Measurements from ENCODE around the gene GMPPA. TPM values are rescaled to one million over a fixed set of nuclear protein-coding genes. Genes with fewer than 3 reads are reported as not detected.

GMPPA gene
- total RNA-seq, 1 experiment from 2014 or later, result 22.1 TPM

DNA sequence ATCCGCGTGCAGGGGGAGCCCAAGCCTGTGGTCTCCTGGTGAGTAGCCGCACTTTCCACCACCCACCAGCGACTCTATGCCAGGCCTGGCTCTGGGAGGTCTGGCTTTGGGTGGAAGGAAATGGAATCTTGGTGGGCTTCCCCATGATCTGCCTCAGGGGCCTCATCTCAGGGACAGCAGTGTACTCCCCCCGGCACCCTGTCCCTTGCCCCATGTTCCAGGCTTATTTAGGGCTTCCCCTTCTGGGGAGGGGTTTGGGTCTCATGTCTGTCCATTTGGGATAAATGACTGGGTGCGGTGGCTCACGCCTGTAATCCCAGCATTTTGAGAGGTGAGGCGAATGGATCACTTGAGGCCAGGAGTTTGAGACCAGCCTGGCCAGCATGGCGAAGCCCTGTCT lies 36.3 kb upstream of the GMPPA start:
- Histone ChIP-seq H3K36me3 (peaks cover 6% of the 10 kb centered on the region; the same call in 1 of the 2 replicates), H3K9me3 (replicated peaks) (no peaks in the 10 kb centered on the region), H3K27ac (no peak overlapping the region), H3K4me1 (peaks cover 15% of the 10 kb centered on the region), H3K4me3 (no peak overlapping the region), H3K27me3 (no peaks in the 10 kb centered on the region)
- no peak for DNase-seq

DNA sequence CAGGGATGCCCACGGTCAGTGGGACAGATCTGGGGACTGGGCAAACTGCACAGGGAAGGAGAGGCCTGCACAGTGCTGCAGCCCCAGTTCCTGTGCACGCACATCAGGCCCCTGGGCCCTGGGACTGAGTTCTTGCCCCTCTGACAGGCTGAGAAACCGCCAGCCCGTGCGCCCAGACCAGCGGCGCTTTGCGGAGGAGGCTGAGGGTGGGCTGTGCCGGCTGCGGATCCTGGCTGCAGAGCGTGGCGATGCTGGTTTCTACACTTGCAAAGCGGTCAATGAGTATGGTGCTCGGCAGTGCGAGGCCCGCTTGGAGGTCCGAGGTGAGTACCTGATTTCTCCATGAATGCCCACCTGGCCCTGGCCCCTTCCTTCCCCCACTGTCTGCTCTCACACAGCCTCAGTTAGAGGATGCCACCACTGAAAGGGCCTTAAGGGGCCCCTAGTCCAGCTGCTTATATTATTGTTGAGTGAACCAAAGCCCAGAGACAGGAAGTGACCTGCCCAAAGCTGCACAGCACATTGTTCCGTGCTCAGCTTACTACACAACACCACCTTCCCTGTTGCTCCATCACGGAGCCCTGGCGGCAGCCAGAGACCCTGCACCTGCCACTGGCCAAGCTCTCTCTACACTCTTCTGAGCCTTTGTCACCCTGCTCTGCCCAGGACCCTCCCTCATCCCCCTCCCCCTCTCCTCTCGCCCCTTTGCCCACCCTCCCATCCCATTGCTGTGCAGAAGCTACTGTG lies 34.2 kb upstream of the GMPPA start:
- DNase-seq, result no peak
- no peaks in the 10 kb centered on the region for H3K27me3 ChIP-seq
- peaks cover 15% of the 10 kb centered on the region for H3K4me1 ChIP-seq

DNA sequence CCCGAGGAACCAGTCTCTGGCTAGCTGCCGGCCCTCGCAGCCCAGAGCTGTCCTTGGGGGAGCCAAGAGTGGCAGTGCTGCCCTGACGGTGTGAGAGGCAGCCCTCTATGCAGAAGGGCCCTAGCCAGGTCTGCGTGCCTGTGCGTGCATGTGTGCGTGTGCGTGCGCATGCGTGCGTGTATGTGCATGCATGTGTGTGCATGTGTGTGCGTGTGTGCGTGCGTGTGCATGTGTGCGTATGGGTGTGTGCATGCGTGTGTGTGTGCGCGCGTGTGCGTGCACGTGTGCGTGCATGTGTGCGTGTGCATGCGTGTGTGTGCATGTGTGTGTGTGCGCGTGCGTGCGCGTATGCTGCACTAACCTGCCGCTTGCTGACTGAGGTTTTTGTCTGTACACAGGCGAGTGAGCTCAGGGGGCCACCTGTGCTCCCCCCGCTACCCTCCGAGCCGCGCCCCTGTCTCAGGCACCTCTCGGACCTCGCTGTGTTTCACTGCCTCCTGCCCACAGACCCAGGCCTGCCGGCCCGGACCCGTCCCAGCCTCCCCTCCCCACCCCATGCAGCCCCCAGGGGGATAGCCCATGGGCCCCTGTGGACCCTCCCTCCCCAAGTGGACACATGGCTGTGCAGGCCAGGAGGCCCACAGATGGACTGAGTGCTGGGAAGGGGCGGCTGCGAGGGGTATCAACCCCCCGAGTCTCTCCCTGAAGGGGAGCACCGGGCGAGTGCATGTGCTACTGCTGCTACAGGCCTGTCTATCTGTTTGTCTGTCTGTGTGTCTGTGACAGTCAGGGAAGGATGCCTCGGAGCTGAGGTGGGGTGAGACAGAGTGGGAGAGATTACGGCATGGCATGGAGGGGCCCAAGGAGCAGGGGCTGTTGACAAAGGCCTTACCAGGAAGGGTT lies 32.8 kb upstream of the GMPPA start:
- Histone ChIP-seq H3K9me3 (replicated peaks) (no peaks in the 10 kb centered on the region), H3K36me3 (peaks cover 6% of the 10 kb centered on the region; the same call in 1 of the 2 replicates), H3K27me3 (no peaks in the 10 kb centered on the region), H3K4me1 (peaks cover 6% of the 10 kb centered on the region), H3K27ac (no peak overlapping the region), H3K4me3 (no peak overlapping the region)
- no peak for DNase-seq

More for the DNA sequence above, 34.2 kb upstream of the GMPPA start:
- Histone ChIP-seq H3K4me3 (no peak overlapping the region), H3K9me3 (replicated peaks) (no peaks in the 10 kb centered on the region), H3K36me3 (peaks cover 6% of the 10 kb centered on the region; the same call in 1 of the 2 replicates), H3K27ac (no peak overlapping the region)

DNA sequence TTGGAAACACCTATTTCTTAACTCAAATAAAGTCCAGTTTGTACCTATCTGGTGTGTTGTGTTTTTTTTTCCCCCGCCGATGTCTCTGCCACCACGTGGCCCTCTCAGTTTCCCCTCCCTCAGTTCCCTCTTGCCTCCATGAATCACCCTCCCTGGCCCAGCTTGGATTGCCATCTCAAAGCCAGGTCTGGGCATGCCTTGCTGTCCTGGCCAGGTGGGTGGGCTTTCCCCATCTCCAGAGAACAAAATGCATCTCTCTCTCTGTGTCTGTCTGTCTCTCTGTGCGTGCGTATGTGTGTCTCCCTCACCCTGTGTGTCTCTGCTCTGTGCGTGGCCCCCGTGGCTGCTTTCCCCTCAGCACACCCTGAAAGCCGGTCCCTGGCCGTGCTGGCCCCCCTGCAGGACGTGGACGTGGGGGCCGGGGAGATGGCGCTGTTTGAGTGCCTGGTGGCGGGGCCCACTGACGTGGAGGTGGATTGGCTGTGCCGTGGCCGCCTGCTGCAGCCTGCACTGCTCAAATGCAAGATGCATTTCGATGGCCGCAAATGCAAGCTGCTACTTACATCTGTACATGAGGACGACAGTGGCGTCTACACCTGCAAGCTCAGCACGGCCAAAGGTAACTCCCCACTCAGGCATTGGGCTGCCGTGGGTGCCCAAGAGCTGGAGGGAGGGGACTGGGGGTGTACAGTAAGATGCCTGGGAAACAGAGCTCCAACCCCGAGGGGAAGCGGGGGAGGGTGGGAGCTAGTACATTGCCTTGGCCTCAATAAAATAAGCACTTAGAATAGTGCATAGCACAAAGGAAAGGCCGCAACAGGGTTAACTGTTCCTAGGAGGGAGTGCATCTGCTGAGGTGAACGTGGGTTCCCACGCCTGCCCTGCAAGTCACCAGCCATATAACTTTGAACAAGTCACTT lies 31.6 kb upstream of the GMPPA start:
- H3K4me3 ChIP-seq, result no peak overlapping the region
- no peaks in the 10 kb centered on the region for H3K9me3 ChIP-seq (replicated peaks)
- no peak overlapping the region for H3K27ac ChIP-seq
- DNase-seq, result no peak
- H3K4me1 ChIP-seq, result no peaks in the 10 kb centered on the region
- no peaks in the 10 kb centered on the region for H3K27me3 ChIP-seq
- H3K36me3 ChIP-seq, result peaks cover 3% of the 10 kb centered on the region; the same call in 1 of the 2 replicates

DNA sequence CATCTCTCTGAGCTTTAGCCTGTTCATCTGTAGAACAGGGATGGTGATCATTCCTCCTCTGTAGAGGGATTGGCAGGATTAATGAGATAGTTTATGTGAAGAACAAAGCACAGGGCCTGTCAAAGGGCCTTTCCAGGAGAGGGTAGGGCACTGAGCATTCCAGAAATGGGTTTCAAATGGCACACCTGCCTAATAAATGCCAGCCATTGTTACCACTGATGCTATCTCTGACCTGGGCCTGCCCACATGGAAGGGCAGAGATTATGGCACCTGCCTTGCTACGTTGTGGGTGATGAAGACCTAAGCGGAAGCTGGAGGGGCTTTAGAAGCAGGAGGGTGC lies 31.0 kb upstream of the GMPPA start:
- no peak for DNase-seq

DNA sequence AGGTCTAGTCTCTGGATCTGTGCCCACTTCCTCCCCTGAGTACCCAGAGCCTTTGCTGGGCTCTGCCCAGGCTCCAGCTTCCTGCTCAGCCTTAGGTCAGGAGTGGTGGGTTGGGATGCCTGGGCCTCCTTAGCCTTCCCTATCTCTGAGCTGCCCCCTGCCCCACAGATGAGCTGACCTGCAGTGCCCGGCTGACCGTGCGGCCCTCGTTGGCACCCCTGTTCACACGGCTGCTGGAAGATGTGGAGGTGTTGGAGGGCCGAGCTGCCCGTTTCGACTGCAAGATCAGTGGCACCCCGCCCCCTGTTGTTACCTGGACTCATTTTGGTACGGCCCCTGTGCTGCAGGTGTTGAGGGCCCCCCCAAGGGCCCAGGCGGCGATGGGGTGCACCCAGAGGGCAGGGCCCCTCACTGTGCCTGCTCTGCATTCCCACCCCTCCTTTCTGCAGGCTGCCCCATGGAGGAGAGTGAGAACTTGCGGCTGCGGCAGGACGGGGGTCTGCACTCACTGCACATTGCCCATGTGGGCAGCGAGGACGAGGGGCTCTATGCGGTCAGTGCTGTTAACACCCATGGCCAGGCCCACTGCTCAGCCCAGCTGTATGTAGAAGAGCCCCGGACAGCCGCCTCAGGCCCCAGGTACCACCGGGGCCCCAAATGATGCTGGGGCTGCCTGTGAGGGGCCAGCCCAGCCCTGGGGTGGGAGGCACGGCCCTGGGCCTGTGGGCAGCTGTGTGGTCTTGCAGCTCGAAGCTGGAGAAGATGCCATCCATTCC lies 30.1 kb upstream of the GMPPA start:
- no peaks in the 10 kb centered on the region for H3K27me3 ChIP-seq
- H3K27ac ChIP-seq, result no peak overlapping the region
- no peak overlapping the region for H3K4me3 ChIP-seq
- H3K4me1 ChIP-seq, result no peaks in the 10 kb centered on the region
- H3K9me3 ChIP-seq (replicated peaks), result no peaks in the 10 kb centered on the region
- DNase-seq, result no peak
- H3K36me3 ChIP-seq, result no peaks in the 10 kb centered on the region

More for the DNA sequence above, 31.0 kb upstream of the GMPPA start:
- H3K27me3 ChIP-seq, result no peaks in the 10 kb centered on the region
- H3K9me3 ChIP-seq (replicated peaks), result no peaks in the 10 kb centered on the region
- no peak overlapping the region for H3K27ac ChIP-seq
- no peak overlapping the region for H3K4me3 ChIP-seq
- no peaks in the 10 kb centered on the region for H3K36me3 ChIP-seq
- no peaks in the 10 kb centered on the region for H3K4me1 ChIP-seq

DNA sequence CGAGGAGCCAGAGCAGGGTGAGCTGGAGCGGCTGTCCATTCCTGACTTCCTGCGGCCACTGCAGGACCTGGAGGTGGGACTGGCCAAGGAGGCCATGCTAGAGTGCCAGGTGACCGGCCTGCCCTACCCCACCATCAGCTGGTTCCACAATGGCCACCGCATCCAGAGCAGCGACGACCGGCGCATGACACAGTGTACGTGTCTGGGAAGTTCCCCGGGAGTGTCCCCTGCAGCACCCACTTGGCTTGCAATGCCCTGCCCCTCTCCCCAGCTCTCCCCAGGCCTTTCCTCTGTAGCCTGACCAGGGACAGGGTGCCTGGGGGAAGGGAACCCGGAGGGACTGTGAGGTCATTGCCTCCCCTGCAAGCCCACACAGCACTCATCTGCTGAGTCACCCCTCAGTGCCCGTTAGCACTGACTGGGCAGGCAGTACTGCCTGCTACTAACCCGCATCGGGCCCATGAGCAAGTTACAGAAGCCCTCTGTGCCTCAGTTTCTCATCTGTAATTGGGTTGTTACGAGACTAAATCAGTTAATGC lies 29.4 kb upstream of the GMPPA start:
- no peaks in the 10 kb centered on the region for H3K4me1 ChIP-seq
- H3K27ac ChIP-seq, result no peak overlapping the region
- H3K4me3 ChIP-seq, result no peak overlapping the region
- H3K9me3 ChIP-seq (replicated peaks), result no peaks in the 10 kb centered on the region
- H3K27me3 ChIP-seq, result no peaks in the 10 kb centered on the region
- no peak for DNase-seq
- no peaks in the 10 kb centered on the region for H3K36me3 ChIP-seq

DNA sequence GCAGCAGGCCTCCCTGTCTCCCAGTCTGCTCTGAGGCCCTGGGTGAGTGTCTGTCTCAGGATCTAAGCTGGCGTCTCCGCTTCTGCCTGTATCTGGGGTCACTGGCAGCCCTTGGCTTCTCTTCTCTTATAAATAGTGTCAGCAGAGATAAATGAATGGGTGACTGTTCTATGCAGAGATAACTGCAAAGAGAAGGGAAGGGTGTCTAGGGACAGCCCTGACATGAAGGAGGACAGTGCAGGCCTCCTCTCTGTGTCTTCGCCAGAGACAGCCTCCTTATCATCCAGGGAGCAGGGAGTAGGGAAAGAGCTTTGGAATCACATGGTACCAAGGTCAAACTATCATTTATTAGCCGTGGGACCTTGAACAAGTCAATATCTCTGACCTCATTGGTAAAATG lies 28.3 kb upstream of the GMPPA start:
- Histone ChIP-seq H3K9me3 (replicated peaks) (no peaks in the 10 kb centered on the region), H3K36me3 (no peaks in the 10 kb centered on the region)

DNA sequence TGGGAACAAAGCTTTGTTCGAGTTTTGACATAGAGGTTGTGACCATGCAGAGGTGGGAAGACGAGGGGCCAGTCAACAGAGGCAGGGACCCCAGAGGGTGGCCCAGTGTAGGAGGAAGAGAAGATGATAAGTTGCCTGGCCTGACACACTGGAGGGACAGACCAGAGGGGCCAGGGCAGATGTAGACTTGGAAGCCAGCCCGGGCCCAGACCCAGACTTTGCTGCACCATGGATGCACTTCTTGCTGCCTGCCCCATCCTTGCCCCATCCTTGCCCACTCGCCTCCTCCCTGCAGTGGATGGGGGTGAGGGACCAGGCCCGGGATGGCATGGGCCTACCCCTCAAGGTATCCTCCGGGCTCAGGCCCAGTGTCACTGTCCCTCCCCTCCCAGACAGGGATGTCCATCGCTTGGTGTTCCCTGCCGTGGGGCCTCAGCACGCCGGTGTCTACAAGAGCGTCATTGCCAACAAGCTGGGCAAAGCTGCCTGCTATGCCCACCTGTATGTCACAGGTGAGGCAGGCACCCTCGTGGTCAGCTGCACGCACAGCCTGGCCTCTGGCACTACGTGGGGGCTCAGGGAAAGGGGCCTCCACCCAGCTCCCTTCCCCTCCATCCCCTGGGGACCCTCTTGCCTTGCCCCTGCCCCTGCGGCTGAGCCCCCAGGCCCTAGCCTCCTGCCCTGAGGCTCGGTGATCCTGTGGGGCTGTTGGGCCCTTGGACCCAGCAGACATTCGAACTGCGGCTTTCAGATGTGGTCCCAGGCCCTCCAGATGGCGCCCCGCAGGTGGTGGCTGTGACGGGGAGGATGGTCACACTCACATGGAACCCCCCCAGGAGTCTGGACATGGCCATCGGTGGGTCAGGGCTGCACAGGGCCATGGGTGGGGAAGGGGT lies 27.0 kb upstream of the GMPPA start:
- Histone ChIP-seq H3K27me3 (no peaks in the 10 kb centered on the region), H3K4me3 (no peak overlapping the region), H3K4me1 (no peaks in the 10 kb centered on the region), H3K36me3 (no peaks in the 10 kb centered on the region), H3K9me3 (replicated peaks) (no peaks in the 10 kb centered on the region), H3K27ac (no peak overlapping the region)
- DNase-seq, result no peak

More for the DNA sequence above, 28.3 kb upstream of the GMPPA start:
- no peak overlapping the region for H3K27ac ChIP-seq
- no peaks in the 10 kb centered on the region for H3K27me3 ChIP-seq
- H3K4me3 ChIP-seq, result no peak overlapping the region
- H3K4me1 ChIP-seq, result no peaks in the 10 kb centered on the region
- no peak for DNase-seq

DNA sequence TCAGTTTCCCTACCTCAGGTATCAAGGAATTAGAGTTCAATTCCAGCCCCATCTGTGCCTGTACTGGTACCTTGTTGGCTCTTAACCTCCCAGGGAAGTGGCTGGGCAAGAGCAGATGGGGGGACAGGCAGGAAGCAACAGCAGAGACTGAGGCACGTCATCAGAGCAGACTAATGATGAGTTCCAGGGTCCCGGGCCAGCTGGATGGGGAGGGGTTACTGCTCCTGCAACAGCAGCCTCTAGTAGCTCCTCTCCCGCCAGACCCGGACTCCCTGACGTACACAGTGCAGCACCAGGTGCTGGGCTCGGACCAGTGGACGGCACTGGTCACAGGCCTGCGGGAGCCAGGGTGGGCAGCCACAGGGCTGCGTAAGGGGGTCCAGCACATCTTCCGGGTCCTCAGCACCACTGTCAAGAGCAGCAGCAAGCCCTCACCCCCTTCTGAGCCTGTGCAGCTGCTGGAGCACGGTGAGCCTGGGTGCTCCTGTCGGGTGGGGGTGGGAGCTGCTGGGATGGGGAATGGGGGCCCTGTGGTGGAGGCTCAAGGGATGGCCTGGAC lies 26.0 kb upstream of the GMPPA start:
- H3K4me3 ChIP-seq, result no peak overlapping the region
- no peaks in the 10 kb centered on the region for H3K36me3 ChIP-seq
- no peaks in the 10 kb centered on the region for H3K9me3 ChIP-seq (replicated peaks)
- no peaks in the 10 kb centered on the region for H3K4me1 ChIP-seq
- no peak overlapping the region for H3K27ac ChIP-seq
- H3K27me3 ChIP-seq, result no peaks in the 10 kb centered on the region
- DNase-seq, result no peak

DNA sequence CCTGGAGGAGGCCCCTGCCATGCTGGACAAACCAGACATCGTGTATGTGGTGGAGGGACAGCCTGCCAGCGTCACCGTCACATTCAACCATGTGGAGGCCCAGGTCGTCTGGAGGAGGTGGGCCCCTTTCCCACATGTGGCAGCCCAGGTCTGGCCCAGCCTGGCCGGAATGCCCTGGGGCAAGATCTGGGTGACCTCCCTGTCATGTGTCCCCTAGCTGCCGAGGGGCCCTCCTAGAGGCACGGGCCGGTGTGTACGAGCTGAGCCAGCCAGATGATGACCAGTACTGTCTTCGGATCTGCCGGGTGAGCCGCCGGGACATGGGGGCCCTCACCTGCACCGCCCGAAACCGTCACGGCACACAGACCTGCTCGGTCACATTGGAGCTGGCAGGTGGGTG lies 25.2 kb upstream of the GMPPA start:
- H3K4me1 ChIP-seq, result no peaks in the 10 kb centered on the region
- H3K4me3 ChIP-seq, result no peak overlapping the region
- no peaks in the 10 kb centered on the region for H3K27me3 ChIP-seq
- no peaks in the 10 kb centered on the region for H3K9me3 ChIP-seq (replicated peaks)
- DNase-seq, result no peak
- no peak overlapping the region for H3K27ac ChIP-seq
- no peaks in the 10 kb centered on the region for H3K36me3 ChIP-seq

DNA sequence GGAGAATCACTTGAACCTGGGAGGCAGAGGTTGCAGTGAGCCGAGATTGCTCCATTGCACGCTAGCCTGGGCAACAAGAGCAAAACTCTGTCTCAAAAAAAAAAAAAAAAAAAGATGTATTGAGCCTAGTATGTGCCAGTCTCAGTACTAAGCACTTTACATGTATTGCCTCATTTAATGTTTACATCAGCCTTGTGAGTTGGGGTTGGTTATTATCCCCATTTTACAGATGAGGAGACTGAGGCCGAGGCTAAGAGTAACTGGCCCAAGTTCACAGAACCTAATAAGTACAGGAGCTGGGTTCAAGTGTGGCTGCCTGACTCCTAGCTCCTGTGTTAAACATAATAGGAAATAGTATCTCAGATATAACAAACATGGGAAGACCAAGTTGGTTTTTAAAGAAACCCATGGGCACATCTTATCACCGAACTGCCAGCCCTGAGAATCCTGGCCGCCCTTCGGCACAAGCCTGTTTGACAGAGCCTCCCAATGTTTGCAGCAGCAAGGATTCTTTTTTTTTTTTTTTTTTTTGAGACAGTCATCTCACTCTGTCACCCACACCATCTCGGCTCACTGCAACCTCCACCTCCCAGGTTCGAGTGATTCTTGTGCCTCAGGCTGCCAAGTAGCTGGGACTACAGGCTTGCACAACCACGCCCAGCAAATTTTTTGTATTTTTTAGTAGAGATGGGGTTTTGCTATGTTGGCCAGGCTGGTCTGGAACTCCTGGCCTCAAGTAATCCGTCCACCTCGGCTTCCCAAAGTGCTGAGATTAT lies 24.2 kb upstream of the GMPPA start:
- Histone ChIP-seq H3K4me1 (no peaks in the 10 kb centered on the region), H3K27ac (no peak overlapping the region), H3K9me3 (replicated peaks) (no peaks in the 10 kb centered on the region), H3K27me3 (no peaks in the 10 kb centered on the region), H3K4me3 (no peak overlapping the region), H3K36me3 (no peaks in the 10 kb centered on the region)
- no peak for DNase-seq
